Endothelial cell of hepatic sinusoid (primary cell): ENCODE measurements around the gene RAPSN.

Source experiments
- in situ Hi-C: cut with HindIII; loops from 2 replicates; pipeline ENCODE4 v1.10.0; 2017; ENCODE audit warnings: low sequenced_read_pairs

The RAPSN gene

DNA sequence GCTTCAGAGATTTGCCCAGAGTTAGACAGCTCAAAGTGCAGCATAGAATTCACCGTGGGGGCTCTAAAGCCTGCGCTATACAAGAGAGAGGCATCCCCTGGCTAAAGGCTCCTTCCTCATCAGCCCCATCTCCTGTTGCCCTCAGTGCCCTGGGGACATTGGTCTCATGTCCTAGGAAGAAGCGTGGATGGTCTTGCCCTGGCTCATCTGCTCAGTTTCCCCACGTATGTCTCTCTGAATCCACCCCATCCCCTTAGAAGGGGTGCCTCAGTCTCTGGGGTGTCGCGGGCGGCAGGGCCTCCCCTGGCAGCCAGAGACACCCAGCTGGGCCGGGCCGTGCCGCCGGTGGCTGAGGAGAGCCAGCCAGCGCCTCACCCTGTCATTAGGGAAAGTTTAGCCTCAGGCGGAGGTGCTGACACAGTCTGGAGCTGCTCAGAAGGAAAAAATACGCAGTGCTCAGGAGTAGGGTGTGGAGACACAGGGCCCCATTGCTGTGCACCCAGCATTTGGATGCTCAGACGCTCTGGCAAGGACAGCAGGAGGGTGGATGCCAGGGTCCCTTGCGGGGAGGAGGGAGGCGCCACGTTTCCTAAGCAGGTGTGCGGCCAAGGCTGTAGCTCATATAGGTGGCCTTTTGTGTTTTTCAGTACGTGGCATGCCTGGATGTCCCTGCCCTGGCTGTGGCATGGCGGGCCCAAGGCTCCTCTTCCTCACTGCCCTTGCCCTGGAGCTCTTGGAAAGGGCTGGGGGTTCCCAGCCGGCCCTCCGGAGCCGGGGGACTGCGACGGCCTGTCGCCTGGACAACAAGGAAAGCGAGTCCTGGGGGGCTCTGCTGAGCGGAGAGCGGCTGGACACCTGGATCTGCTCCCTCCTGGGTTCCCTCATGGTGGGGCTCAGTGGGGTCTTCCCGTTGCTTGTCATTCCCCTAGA lies 39.2 kb downstream of the RAPSN start:
- in situ Hi-C loops, result loop anchor here (5.0 kb wide), 1 partner anchor 77 kb away; no protein-coding TSS in a partner anchor

DNA sequence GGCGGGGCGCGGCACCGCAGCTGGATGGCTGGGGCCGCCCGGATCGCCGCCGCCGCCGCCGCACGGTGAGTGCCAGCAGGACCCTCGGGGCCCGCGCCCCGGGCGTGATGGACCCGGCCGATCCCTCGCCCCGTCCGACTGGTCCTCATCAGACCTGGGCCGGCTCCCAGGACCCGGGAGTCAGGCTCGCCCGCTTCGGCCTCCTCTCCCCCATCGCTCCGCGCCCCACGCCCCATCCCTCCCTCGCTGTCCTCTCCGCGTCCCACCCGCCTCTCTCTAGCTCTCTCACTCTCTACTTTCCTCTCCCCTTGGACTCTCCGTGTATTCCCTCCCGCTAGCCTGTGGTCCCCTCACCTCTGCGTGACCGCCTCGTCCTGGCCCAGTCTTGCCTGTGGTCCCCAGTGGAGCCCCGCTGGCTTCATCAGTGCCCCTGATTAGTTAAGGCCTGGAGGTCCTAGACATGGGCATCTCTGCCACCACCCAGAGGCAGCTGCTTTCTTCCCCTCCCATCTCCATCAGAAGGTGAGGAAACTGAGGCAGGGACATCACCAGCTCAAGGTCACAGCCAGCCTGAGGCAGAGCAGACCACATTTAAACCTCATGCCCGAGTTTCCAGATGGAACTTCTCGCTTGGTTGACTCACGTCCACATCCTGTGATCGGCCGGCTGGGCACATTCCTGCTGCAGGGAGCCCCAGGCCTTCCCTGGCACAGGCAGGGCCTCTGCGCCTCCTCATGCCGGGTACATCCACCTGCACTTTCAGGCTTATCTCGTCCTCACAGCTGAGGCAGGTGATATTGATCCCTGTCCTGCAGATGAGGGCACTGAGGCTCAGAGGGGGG lies 40.1 kb downstream of the RAPSN start:
- in situ Hi-C loops, result loop anchor here (5.0 kb wide), 1 partner anchor 77 kb away; no protein-coding TSS in a partner anchor

DNA sequence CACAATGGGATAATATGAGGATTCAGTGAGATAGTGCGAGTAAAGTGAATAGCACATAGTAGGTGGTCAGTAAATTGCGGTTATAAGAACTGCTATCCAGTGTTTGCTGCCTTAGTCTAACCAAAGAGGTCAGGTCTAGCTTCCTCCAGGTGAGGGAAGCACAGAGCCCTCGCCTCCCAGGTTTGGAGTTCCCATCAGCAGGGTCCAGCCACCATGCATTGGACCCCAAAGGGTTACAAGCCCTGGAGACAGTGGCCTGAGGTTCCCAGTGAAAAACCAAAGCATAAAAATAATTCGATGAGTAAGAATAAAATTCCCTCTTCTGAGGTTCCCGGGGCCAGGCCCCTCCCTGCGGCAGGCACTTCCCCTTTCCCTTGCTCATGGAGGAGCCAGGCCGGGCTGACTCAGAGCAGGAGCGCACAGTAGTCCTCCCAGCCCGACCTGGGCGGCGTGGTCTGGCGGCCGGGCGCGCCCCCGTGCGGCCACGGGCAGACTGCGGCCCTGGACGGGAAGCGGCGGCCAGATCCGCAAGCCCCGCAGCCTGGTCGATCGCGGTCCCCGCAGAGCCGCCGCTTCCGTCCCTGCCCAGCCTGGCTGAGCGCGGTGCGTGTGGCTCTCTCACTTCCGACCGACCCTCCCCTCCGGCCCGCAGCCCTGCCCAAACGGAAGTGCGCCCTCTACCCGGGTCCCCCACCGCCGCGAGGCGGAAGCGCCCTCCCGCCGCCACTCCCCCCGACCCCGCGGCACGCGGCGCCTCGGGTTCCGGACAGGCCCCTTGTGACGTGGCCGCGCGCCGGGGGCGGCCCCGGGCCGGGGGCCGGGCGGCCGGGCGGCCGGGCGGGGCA lies 41.0 kb downstream of the RAPSN start, which contains the start of gene SLC39A13:
Gene SLC39A13, plus strand, starts transcription at position 845 of the 845 bp plus-strand sequence. CDS start 1,505 bp downstream, outside the sequence.
- in situ Hi-C loops, result loop anchor here (5.0 kb wide), 1 partner anchor 76 kb away; no protein-coding TSS in a partner anchor

DNA sequence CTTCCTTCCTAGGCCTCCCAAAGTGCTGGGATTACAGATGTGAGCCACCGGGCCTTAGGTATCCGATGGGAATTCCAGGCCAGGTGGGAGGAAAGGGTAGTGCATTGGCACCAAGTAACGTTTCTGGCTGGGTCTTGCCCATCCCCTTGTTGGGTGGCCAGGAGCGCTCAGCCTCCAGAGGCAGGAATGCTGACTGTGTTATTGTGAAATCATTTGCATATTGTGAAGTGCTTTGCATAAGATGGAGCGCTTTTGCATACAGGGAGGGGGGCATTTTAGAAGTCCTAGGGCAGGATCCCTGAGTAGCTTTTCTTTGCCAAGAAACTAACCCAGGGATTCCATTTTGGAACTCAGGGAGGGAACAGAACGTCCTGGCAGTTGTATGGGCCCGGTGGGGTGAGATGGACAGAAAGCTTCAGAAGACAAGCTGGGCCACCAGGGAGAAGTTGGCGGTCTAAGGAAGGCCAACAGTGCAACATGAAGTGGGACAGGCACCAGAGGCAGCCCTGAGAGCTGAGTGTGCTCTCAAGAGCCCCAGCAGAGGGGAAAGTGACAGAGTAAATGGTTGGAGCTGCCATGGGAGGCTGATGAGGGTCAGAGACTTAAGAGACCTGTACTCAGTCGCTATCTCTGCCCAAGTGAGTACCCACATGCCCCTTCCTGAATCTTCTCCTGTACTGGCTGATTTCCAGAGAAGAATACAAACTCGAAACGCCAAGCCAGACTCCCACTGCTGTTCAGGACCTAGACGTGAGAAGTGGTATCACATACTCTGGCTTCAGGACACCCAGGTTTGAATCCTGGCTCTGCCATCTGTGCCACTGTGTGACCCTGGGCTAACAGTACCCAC lies 41.8 kb downstream of the RAPSN start:
- in situ Hi-C loops, result loop anchor here (5.0 kb wide), 1 partner anchor 75 kb away; no protein-coding TSS in a partner anchor

- in situ Hi-C loops, result no loop called here
Measured at GRCh38 chr11:47403571-47403970, 45.4 kb downstream of the RAPSN start.

- in situ Hi-C loops, result no loop called here
Measured at GRCh38 chr11:47403135-47403534, 45.8 kb downstream of the RAPSN start.

- in situ Hi-C loops, result no loop called here
Measured at GRCh38 chr11:47400768-47401279, 48.1 kb downstream of the RAPSN start.

DNA sequence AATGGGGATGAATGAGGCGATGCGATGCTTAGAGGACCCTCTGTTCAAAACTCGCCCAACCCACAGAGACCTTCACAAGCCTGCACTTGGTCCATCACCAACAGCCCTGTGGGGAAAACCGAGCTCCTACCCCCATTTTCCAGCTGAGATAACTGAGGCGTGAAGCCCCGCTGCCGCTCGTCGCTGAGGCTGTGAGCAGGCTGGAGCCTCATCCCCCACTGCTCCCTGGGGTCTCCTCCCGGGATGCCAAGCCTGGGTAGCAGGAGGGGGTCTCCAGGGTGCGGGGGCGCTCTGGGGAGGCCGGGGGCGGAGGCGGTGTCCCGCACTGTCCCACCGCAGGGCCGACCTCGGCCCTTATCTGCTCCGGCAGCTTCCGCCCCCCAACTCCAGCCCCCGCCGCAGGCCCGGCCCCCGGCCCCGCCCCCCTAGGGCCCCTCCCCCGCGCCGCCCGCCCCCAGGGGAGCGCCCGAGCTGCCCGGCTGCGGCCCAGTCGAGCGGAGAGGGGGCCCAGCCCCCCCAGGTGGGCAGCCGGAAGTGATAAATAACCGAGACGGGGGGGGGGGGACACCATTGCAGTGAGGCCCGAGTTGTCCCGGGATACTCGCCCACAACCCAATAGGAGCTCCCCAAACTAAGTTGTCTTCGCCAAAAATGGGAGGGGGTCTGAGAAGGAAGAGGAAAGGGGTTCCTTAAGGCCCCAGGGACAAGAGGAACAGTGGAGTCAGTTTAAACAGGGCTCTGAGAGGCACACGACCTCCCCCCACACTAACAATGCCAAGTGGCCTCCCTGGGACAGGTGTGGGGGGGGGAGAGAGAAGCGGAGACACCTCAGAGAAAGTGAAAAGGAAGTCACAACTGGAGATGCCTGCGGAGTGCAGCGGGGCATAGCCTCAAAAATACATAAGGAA lies 48.8 kb downstream of the RAPSN start:
- in situ Hi-C loops, result loop anchor here (10.0 kb wide), 2 partner anchors 45 to 105 kb away; partner anchors contain the start of gene RAPSN

DNA sequence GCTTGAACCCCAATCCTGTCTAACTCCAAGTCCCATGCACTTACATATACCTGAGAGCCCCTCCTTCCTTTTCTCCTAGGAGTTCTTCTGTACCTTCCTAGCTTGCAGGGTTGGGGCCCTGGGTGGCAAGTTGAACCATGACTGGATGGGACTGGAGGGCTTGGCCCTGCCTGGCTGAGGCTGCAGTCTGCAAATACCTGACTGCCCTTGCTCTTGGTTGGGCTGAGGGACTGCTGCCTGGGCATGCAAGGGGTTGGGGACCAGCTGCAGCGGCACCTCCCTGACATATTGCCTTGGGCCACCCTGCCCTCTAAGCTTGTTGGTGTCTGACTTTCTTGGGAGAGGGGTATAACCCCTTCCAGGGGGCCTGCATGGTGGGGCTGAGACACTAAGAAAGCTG lies 50.4 kb downstream of the RAPSN start:
- in situ Hi-C loops, result loop anchor here (10.0 kb wide), 2 partner anchors 46 to 104 kb away; partner anchors contain the start of gene RAPSN

GRCh38 chr11:47398011-47398410 lies 50.9 kb downstream of the RAPSN start:
- in situ Hi-C loops, result loop anchor here (10.0 kb wide), 2 partner anchors 47 to 103 kb away; partner anchors contain the start of gene RAPSN

DNA sequence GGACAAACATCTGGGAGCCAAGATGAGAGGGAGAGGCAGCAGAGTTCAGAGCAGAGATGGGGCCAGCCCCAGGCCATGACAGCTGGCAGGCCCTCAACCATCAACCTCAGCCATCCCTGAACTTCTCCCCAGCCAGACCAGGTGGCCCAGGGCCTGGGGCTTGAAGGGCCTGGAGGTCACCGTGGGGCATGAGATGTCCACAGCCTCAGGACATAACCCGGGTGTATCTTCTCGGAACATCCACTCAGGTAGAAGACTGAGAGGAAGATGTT lies 53.0 kb downstream of the RAPSN start:
- in situ Hi-C loops, result loop anchor here (10.0 kb wide), 2 partner anchors 49 to 101 kb away; partner anchors contain the start of gene RAPSN

- in situ Hi-C loops, result loop anchor here (10.0 kb wide), 2 partner anchors 49 to 101 kb away; partner anchors contain the start of gene RAPSN
Measured at GRCh38 chr11:47395223-47396048, 53.5 kb downstream of the RAPSN start.

- in situ Hi-C loops, result loop anchor here (10.0 kb wide), 2 partner anchors 50 to 100 kb away; partner anchors contain the start of gene RAPSN
Measured at GRCh38 chr11:47394322-47395222, 54.4 kb downstream of the RAPSN start.

- in situ Hi-C loops, result loop anchor here (10.0 kb wide), 2 partner anchors 51 to 99 kb away; partner anchors contain the start of gene RAPSN
Measured at GRCh38 chr11:47394050-47394321, 55.0 kb downstream of the RAPSN start.

- in situ Hi-C loops, result loop anchor here (10.0 kb wide), 2 partner anchors 51 to 99 kb away; partner anchors contain the start of gene RAPSN
Measured at GRCh38 chr11:47393163-47394049, 55.5 kb downstream of the RAPSN start.
